ENCODE data around the gene ZBTB37.
"Not testable (repeated sequence)": the region's sequence is repeated elsewhere in the genome, so short reads cannot be mapped to it uniquely, and the experiment has no call there.

The ZBTB37 gene

GRCh38 chr1:173915596-173915995 lies 47.4 kb downstream of the ZBTB37 start:
- no peak for DNase-seq

DNA sequence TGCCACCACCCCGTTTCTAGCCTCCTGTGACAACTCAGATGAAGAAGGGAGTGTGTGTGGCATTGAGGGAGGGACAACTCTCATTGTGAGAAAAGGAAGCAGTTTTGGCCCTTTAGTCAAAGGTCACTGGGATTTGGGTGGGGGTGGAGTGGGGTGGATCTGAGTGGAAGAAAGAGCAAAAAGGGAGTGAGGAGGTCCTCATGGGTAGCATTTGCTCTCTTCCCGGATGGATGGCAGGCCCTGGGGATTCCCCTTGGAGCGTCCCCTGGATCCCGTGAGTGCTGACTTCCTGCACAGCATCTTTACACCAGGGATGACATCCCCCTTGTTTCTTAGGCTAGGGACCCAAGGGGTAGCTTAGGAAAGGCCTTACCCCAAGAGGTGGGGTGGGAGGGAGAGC lies 48.5 kb downstream of the ZBTB37 start:
- DNase-seq = no peak

DNA sequence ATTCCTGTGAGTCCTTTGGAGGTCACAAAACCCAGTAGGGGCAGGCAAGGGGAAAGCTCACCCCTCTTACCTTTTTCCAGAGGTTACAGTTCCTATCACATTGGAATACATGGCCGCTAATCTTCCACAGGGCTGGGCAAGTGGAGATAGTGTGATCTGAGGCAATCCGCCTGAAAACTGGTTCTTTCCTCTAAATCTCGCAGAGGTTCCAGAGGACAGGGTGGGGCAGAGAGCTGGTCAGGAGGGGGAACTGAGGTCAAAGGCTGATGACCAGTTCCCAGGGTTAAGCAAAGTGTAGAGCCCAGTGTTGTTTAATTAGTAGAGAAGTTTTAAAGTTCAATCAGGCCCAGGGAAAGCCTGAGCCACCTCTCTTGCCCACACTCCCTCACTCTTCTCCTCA lies 49.0 kb downstream of the ZBTB37 start, which contains the start of gene SERPINC1:
Gene SERPINC1, minus strand, starts transcription at position 179 of the 400 bp plus-strand sequence. Its CDS starts 68 bp downstream, at position 111.
- no peak for DNase-seq

- DNase-seq = no peak
Measured at GRCh38 chr1:173917635-173918493, 49.7 kb downstream of the ZBTB37 start.

DNA sequence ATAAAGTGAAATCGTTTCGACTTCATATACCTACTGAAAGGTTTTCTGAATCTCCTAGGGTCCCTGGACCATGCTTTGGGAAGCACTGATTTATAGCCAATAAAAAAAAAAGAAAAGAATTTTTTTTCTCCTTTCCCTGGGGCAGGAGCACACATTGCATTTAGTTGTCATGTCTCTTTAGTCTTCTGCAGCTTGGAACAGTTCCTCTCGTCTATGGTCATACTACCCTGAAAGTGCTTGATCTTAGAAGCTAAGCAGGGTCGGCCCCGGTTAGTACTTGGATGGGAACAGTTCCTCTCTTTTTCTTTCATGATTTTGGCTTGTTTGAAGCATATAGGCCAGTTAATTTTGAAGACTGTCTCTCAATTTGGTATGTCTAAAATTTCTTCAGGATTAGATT lies 52.7 kb downstream of the ZBTB37 start:
- DNase-seq = no peak

- no peak for DNase-seq
Measured at GRCh38 chr1:173925306-173926242, 57.4 kb downstream of the ZBTB37 start.

DNA sequence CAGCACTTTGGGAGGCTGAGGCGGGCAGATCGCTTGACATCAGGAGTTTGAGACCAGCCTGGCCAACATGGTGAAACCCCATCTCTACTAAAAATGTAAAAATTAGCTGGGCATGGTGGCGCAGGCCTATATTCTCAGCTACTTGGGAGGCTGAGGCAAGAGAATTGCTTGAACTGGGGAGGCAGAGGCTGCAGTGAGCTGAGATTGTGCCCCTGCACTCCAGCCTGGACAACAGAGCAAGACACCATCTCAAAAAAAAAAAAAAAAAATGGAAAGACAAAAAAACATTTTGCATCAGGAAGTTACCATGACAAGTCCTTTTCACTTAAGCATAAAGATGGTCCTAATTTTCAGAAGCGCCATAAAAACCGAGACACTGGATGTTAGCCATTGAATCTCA lies 62.4 kb downstream of the ZBTB37 start:
- DNase-seq = not testable (repeated sequence)

- DNase-seq = no peak
Measured at GRCh38 chr1:173934440-173934839, 66.3 kb downstream of the ZBTB37 start.

DNA sequence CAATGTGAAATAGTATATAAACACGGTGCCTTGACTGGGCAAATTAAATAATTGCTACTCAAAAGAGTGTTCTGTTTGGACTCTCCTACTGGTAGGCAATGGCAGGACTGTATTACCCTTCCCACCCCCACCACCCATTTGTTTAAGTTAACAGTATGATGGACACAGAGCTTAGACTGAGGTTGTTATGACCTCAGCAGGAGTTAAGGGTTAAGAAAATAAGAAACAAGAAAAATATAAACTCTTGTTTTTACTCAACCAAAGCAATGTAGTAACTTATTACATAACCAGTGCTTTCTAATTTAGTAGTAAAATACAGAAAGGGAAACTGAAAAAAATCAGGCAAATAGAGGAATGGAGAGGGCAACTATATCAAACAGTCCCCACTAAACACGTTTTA lies 68.9 kb downstream of the ZBTB37 start:
- DNase-seq = no peak

DNA sequence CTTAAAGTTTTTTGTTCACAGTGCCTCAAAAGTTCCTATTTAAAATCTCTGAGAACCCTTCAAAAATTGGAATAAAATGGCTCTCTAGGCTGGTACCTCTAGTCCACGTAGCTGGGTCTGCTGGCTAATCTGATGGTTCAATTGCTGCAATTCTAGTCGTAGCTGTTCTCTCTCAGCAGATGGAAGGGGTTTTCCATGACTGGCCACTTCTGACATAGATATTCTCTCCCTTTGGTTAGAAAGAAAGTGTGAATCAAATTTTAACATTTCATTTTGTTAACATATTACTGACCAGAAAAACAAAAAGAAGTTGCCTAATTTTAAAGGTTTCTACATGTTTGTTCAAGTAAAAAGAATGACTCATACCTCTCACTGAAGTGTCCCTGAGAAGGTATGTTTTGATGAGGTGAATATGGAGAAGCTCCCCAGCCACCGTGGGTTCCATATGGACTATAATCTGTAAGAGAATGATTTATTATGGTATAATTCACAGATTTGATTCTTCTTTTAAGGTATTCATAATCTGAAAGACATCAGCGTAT lies 78.3 kb downstream of the ZBTB37 start:
- no peak for DNase-seq

GRCh38 chr1:173948594-173948993 lies 80.4 kb downstream of the ZBTB37 start:
- DNase-seq = no peak
